B cell (primary cell): ENCODE measurements around the gene MAP3K15.

ENCODE experiments used
- CTCF ChIP-seq: fragments of 200-600 bp; IDR thresholded peaks from one replicate; pipeline ENCODE4 v1.8.0; 2022; ENCODE audit warnings: antibody characterized with exemption, mild to moderate bottlenecking
- EZH2 ChIP-seq: IDR thresholded peaks from 2 replicates; pipeline ENCODE4 v1.6.1; 2012; ENCODE audit warnings: borderline replicate concordance, low read depth, mild to moderate bottlenecking, moderate library complexity, low read length; ENCODE audit not compliant: insufficient read depth, poor library complexity, severe bottlenecking

GRCh38 chrX:19360903-19361302 is 154.4 kb downstream of the MAP3K15 start:
- no peak for TF ChIP-seq EZH2
- TF ChIP-seq CTCF, result no peak
